GM19397 (cell line): Measurements from ENCODE around the gene GNPNAT1.
"Not testable (repeated sequence)": the region's sequence is repeated elsewhere in the genome, so short reads cannot be mapped to it uniquely, and the experiment has no call there.

ENCODE experiments used
- ATAC-seq: cut with Tn5 transposase; IDR thresholded peaks from one replicate; pipeline ENCODE4 v1.9.1; 2021; ENCODE audit warnings: mild to moderate bottlenecking, moderate library complexity; ENCODE audit not compliant: unreplicated experiment

Gene GNPNAT1

GRCh38 chr14:52729925-52730708 lies 61.3 kb downstream of the GNPNAT1 start, which contains the start of gene STYX:
Gene STYX, plus strand, starts transcription at chr14:52730166. Its CDS starts 309 bp downstream, at chr14:52730475.
- ATAC-seq = peak; percentile 94

GRCh38 chr14:52729585-52729924 lies 61.9 kb downstream of the GNPNAT1 start:
- ATAC-seq = no peak

- not testable (repeated sequence) for ATAC-seq
These were observed 62.4 kb downstream of the GNPNAT1 start for GRCh38 chr14:52729035-52729434.

- ATAC-seq = not testable (repeated sequence)
These were observed 63.9 kb downstream of the GNPNAT1 start for GRCh38 chr14:52727509-52727908.
